ENCODE data around the gene PTPRM. TPM values are rescaled to one million over a fixed set of nuclear protein-coding genes. Genes with fewer than 3 reads are reported as not detected.
A peak's percentile ranks its signal among the peaks of the same experiment; 100 is the strongest.

PTPRM gene
- total and polyA plus RNA-seq, 4 donors = 118 to 160 (median 122) TPM

DNA sequence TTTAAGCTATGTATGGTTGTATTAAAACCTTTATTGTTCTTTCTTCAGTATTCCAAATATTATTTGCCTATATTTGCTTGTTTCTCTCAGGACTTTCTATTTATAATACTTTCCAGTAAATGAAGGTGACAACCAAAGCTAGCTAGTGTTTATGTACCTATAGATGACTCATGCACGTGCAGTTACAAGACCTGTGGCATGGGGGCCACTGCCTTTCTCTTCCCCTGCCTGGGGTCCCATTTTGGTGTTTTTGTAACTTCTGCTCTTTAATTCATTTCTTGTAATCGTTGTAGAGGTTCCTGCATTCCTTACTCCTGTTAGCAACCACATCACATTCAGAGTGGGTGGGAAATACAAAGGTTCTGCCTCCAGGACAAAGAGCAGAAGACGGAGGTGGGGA lies 364.6 kb downstream of the PTPRM start:
- Histone ChIP-seq H3K4me3 (ENCODE audit: low read depth, low read length) (no peak overlapping the region), H3K36me3 (ENCODE audit: control insufficient read depth, insufficient read depth, low read length) (peaks cover 4% of the 10 kb centered on the region), H3K27ac (ENCODE audit: low read depth, low read length) (no peak overlapping the region), H3K4me1 (ENCODE audit: control insufficient read depth, insufficient read depth, low read length) (no peaks in the 10 kb centered on the region), H3K9me3 (ENCODE audit: control insufficient read depth, insufficient read depth, low read length) (no peaks in the 10 kb centered on the region), H3K27me3 (ENCODE audit: control insufficient read depth, insufficient read depth, low read length) (no peaks in the 10 kb centered on the region)
- 100% methylated on average over 1 of the region's 3 CpGs for whole genome bisulfite sequencing (ENCODE audit: insufficient coverage)
- no peak for DNase-seq (ENCODE audit: low read depth in 4 of 6, low spot score in 6 of 6)

DNA sequence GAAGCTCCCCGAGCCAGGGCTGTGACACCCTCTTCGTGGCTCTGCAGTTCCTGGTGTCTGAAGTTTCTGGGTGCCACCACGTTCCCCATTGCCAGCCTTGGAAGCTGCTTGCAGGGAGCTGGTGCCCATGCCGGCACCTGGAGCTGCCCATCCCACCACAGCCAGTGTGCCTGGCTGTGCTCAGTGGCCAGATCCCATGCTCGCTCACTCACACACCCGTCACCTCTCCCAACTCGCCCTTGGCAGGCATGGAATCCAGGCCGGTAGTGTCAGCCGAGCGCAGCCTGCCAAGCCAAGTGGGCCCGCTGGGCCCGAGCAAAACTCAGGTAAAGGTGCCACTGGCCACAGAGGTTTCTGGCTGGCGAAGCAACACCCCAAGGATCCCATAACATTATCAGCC lies 370.2 kb downstream of the PTPRM start:
- WGBS (ENCODE audit: insufficient coverage) = 99% methylated on average over 10 of the region's 13 CpGs
- H3K9me3 ChIP-seq (ENCODE audit: control insufficient read depth, insufficient read depth, low read length) = no peaks in the 10 kb centered on the region
- H3K4me3 ChIP-seq (ENCODE audit: low read depth, low read length) = no peak overlapping the region
- no peaks in the 10 kb centered on the region for H3K27me3 ChIP-seq (ENCODE audit: control insufficient read depth, insufficient read depth, low read length)
- H3K27ac ChIP-seq (ENCODE audit: low read depth, low read length) = no peak overlapping the region
- H3K4me1 ChIP-seq (ENCODE audit: control insufficient read depth, insufficient read depth, low read length) = no peaks in the 10 kb centered on the region
- DNase-seq (ENCODE audit: low read depth in 4 of 6, low spot score in 6 of 6) = no peak
- H3K36me3 ChIP-seq (ENCODE audit: control insufficient read depth, insufficient read depth, low read length) = peaks cover 8% of the 10 kb centered on the region

GRCh38 chr18:7939521-7939920 lies 372.4 kb downstream of the PTPRM start:
- WGBS (ENCODE audit: insufficient coverage) = 53% methylated on average over 2 of the region's 5 CpGs
- H3K27ac ChIP-seq (ENCODE audit: low read depth, low read length) = no peak overlapping the region
- H3K27me3 ChIP-seq (ENCODE audit: control insufficient read depth, insufficient read depth, low read length) = no peaks in the 10 kb centered on the region
- H3K4me3 ChIP-seq (ENCODE audit: low read depth, low read length) = no peak overlapping the region
- peaks cover 8% of the 10 kb centered on the region for H3K36me3 ChIP-seq (ENCODE audit: control insufficient read depth, insufficient read depth, low read length)
- no peaks in the 10 kb centered on the region for H3K9me3 ChIP-seq (ENCODE audit: control insufficient read depth, insufficient read depth, low read length)
- H3K4me1 ChIP-seq (ENCODE audit: control insufficient read depth, insufficient read depth, low read length) = no peaks in the 10 kb centered on the region
- no peak for DNase-seq (ENCODE audit: low read depth in 4 of 6, low spot score in 6 of 6)

- Histone ChIP-seq H3K36me3 (ENCODE audit: control insufficient read depth, insufficient read depth, low read length) (peaks cover 8% of the 10 kb centered on the region), H3K27me3 (ENCODE audit: control insufficient read depth, insufficient read depth, low read length) (no peaks in the 10 kb centered on the region), H3K9me3 (ENCODE audit: control insufficient read depth, insufficient read depth, low read length) (no peaks in the 10 kb centered on the region), H3K27ac (ENCODE audit: low read depth, low read length) (no peak overlapping the region), H3K4me1 (ENCODE audit: control insufficient read depth, insufficient read depth, low read length) (no peaks in the 10 kb centered on the region), H3K4me3 (ENCODE audit: low read depth, low read length) (no peak overlapping the region)
- WGBS (ENCODE audit: insufficient coverage) = 92% methylated on average over 2 of the region's 5 CpGs
- no peak for DNase-seq (ENCODE audit: low read depth in 4 of 6, low spot score in 6 of 6)
Measured at GRCh38 chr18:7940379-7940778, 373.3 kb downstream of the PTPRM start.

GRCh38 chr18:7940971-7941370 lies 373.9 kb downstream of the PTPRM start:
- no peaks in the 10 kb centered on the region for H3K4me1 ChIP-seq (ENCODE audit: control insufficient read depth, insufficient read depth, low read length)
- H3K36me3 ChIP-seq (ENCODE audit: control insufficient read depth, insufficient read depth, low read length) = peaks cover 7% of the 10 kb centered on the region
- no peaks in the 10 kb centered on the region for H3K27me3 ChIP-seq (ENCODE audit: control insufficient read depth, insufficient read depth, low read length)
- WGBS (ENCODE audit: insufficient coverage) = 27% methylated on average over 2 of the region's 4 CpGs
- no peak overlapping the region for H3K4me3 ChIP-seq (ENCODE audit: low read depth, low read length)
- H3K9me3 ChIP-seq (ENCODE audit: control insufficient read depth, insufficient read depth, low read length) = no peaks in the 10 kb centered on the region
- peak in 2 of 6 donors; percentile 31 to 45 for DNase-seq (ENCODE audit: low read depth in 4 of 6, low spot score in 6 of 6)
- H3K27ac ChIP-seq (ENCODE audit: low read depth, low read length) = no peak overlapping the region

DNA sequence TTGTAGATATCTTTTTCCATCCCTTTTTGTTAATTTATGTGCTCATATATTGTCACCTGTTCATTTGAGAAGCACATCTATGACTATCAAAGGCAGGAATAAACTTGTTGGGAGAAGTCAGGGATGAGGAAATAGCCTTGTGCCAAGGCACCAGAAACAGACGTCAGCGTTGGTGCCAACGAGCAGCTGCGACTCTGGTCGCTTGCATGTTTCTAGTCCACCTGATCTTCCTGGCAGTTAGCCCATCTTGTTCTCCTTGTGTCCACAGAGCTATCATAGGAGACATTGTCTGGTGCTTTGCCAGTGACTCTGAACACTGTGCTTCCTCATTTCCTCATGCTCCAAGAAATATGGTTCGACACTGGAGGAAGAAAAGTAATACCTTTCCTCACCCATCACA lies 374.4 kb downstream of the PTPRM start:
- Histone ChIP-seq H3K4me3 (ENCODE audit: low read depth, low read length) (no peak overlapping the region), H3K4me1 (ENCODE audit: control insufficient read depth, insufficient read depth, low read length) (no peaks in the 10 kb centered on the region), H3K27ac (ENCODE audit: low read depth, low read length) (no peak overlapping the region), H3K36me3 (ENCODE audit: control insufficient read depth, insufficient read depth, low read length) (peaks cover 4% of the 10 kb centered on the region), H3K27me3 (ENCODE audit: control insufficient read depth, insufficient read depth, low read length) (no peaks in the 10 kb centered on the region), H3K9me3 (ENCODE audit: control insufficient read depth, insufficient read depth, low read length) (no peaks in the 10 kb centered on the region)
- peak in 4 of 6 donors; percentile 26 to 88 (median 58) for DNase-seq (ENCODE audit: low read depth in 4 of 6, low spot score in 6 of 6)
- 38% methylated on average over 5 of the region's 6 CpGs for WGBS (ENCODE audit: insufficient coverage)

- no peak for DNase-seq (ENCODE audit: low read depth in 4 of 6, low spot score in 6 of 6)
- Histone ChIP-seq H3K36me3 (ENCODE audit: control insufficient read depth, insufficient read depth, low read length) (peaks cover 2% of the 10 kb centered on the region), H3K27ac (ENCODE audit: low read depth, low read length) (no peak overlapping the region), H3K27me3 (ENCODE audit: control insufficient read depth, insufficient read depth, low read length) (no peaks in the 10 kb centered on the region), H3K9me3 (ENCODE audit: control insufficient read depth, insufficient read depth, low read length) (no peaks in the 10 kb centered on the region), H3K4me3 (ENCODE audit: low read depth, low read length) (no peak overlapping the region), H3K4me1 (ENCODE audit: control insufficient read depth, insufficient read depth, low read length) (peaks cover 5% of the 10 kb centered on the region)
- 40% methylated on average over 1 of the region's 3 CpGs for WGBS (ENCODE audit: insufficient coverage)
Measured at GRCh38 chr18:7945882-7946281, 378.8 kb downstream of the PTPRM start.

- H3K27me3 ChIP-seq (ENCODE audit: control insufficient read depth, insufficient read depth, low read length) = no peaks in the 10 kb centered on the region
- no peak overlapping the region for H3K27ac ChIP-seq (ENCODE audit: low read depth, low read length)
- H3K36me3 ChIP-seq (ENCODE audit: control insufficient read depth, insufficient read depth, low read length) = peaks cover 2% of the 10 kb centered on the region
- peaks cover 5% of the 10 kb centered on the region for H3K4me1 ChIP-seq (ENCODE audit: control insufficient read depth, insufficient read depth, low read length)
- DNase-seq (ENCODE audit: low read depth in 4 of 6, low spot score in 6 of 6) = peak in 5 of 6 donors; percentile 33 to 95 (median 55)
- 80% methylated on average over 1 of the region's 7 CpGs for WGBS (ENCODE audit: insufficient coverage)
- no peaks in the 10 kb centered on the region for H3K9me3 ChIP-seq (ENCODE audit: control insufficient read depth, insufficient read depth, low read length)
- peak overlapping the region; percentile 16 for H3K4me3 ChIP-seq (ENCODE audit: low read depth, low read length)
Measured at GRCh38 chr18:7946734-7947377, 379.7 kb downstream of the PTPRM start.

- Histone ChIP-seq H3K27ac (ENCODE audit: low read depth, low read length) (no peak overlapping the region), H3K4me1 (ENCODE audit: control insufficient read depth, insufficient read depth, low read length) (peaks cover 9% of the 10 kb centered on the region), H3K4me3 (ENCODE audit: low read depth, low read length) (no peak overlapping the region), H3K36me3 (ENCODE audit: control insufficient read depth, insufficient read depth, low read length) (peaks cover 6% of the 10 kb centered on the region), H3K9me3 (ENCODE audit: control insufficient read depth, insufficient read depth, low read length) (no peaks in the 10 kb centered on the region), H3K27me3 (ENCODE audit: control insufficient read depth, insufficient read depth, low read length) (no peaks in the 10 kb centered on the region)
- WGBS (ENCODE audit: insufficient coverage) = 80% methylated on average over 3 of the region's 6 CpGs
- DNase-seq (ENCODE audit: low read depth in 4 of 6, low spot score in 6 of 6) = no peak
Measured at GRCh38 chr18:7950380-7951136, 383.4 kb downstream of the PTPRM start.

Data from spinal cord (tissue), 10 donors.